GM19238 (cell line): Measurements from ENCODE around the gene GMEB2.
A peak's percentile ranks its signal among the peaks of the same experiment; 100 is the strongest.
"Not testable (repeated sequence)": the region's sequence is repeated elsewhere in the genome, so short reads cannot be mapped to it uniquely, and the experiment has no call there.

Experiments used
- DNase-seq: peaks from one replicate; pipeline ENCODE4 v3.0.0; 2011; ENCODE audit warnings: low spot score; ENCODE audit not compliant: insufficient read length

The GMEB2 gene

GRCh38 chr20:63626424-63627128 is at the start of gene GMEB2:
GMEB2 (minus strand) TSS chr20:63627101; CDS start chr20:63619397, 7,704 bp downstream.
- DNase-seq = peak; percentile 92

GRCh38 chr20:63675681-63676368 is 48.9 kb upstream of the GMEB2 start:
- DNase-seq = no peak

GRCh38 chr20:63673951-63674350 is 47.0 kb upstream of the GMEB2 start:
- DNase-seq = no peak

- DNase-seq = no peak
Measured at GRCh38 chr20:63672666-63673065, 45.8 kb upstream of the GMEB2 start.

GRCh38 chr20:63671695-63672094 is 44.8 kb upstream of the GMEB2 start:
- DNase-seq = not testable (repeated sequence)

GRCh38 chr20:63668351-63668750 is 41.5 kb upstream of the GMEB2 start:
- DNase-seq = no peak

- no peak for DNase-seq
Measured at GRCh38 chr20:63667858-63668257, 41.0 kb upstream of the GMEB2 start.

- DNase-seq = no peak
Measured at GRCh38 chr20:63665708-63666107, 38.8 kb upstream of the GMEB2 start.

GRCh38 chr20:63664861-63665594 is 38.1 kb upstream of the GMEB2 start:
- no peak for DNase-seq

- DNase-seq = no peak
Measured at GRCh38 chr20:63664143-63664851, 37.4 kb upstream of the GMEB2 start.

- DNase-seq = no peak
Measured at GRCh38 chr20:63663332-63664066, 36.6 kb upstream of the GMEB2 start.

GRCh38 chr20:63662813-63663189 is 35.9 kb upstream of the GMEB2 start:
- DNase-seq = no peak

- DNase-seq = no peak
Measured at GRCh38 chr20:63661959-63662812, 35.3 kb upstream of the GMEB2 start.

- DNase-seq = no peak
Measured at GRCh38 chr20:63661108-63661507, 34.2 kb upstream of the GMEB2 start.

GRCh38 chr20:63660622-63661021 is 33.7 kb upstream of the GMEB2 start:
- no peak for DNase-seq

GRCh38 chr20:63660174-63660573 is 33.3 kb upstream of the GMEB2 start:
- not testable (repeated sequence) for DNase-seq

- DNase-seq = no peak
Measured at GRCh38 chr20:63659370-63659769, 32.5 kb upstream of the GMEB2 start.

GRCh38 chr20:63658749-63659187 is 31.9 kb upstream of the GMEB2 start:
- no peak for DNase-seq

- peak; percentile 99 for DNase-seq
Measured at GRCh38 chr20:63657937-63658748, 31.2 kb upstream of the GMEB2 start, which contains the start of gene RTEL1. RTEL1 (plus strand) TSS chr20:63658312; CDS start chr20:63659403, 1,091 bp downstream.
